ENCODE results near the gene DIPK1A.

DIPK1A gene

DNA sequence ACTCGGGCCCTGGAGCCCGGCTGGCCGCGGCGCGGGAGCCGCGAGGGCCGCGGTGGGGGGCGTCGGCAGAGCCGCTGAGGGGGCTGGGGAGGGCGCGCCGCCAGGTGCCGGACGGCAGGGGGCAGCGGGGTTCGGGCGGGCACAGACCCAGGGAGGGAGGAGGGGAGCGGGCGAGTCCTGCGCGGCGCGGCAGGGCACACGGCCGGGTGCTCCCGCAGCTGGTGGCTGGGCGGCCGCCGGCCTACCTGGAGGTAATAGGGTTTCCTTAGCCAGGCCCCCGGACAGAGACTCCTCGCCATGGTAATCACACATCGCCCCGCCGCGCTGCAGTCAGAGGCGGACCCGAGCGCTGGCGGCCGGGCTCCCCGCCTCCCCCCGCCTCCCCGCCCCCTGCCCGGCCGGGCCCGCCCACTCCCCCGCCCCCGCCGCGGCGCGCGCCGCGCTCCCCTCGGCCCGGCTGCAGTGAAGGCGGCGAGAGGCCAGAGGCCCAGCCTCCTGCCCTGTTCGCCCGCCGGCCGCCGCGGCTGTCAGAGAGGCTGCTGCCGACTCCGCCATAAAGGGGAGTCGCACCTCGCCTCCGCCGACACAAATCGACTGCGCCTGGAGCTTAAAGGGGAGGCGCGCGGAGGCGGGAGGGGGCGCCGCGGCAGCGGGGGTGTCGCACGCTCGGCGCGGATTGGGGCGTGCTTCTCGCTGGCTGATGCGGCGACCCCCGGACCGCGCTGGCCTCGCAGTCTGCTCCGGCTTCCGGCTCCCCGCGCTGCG is at the start of gene DIPK1A:
Gene DIPK1A, minus strand, starts transcription at position 332 of the 765 bp plus-strand sequence. Its CDS starts 33 bp downstream, at position 299.
- no peaks in the 10 kb centered on the region for H3K9me3 ChIP-seq (ENCODE audit: low read length)
- H3K4me1 ChIP-seq (ENCODE audit: insufficient read depth, low read length, severe bottlenecking), result peaks cover 78% of the 10 kb centered on the region
- peak within 1 kb of the TSS; percentile 95 for H3K4me2 ChIP-seq (ENCODE audit: low read length)
- no peaks in the 10 kb centered on the region for H3K9me2 ChIP-seq (ENCODE audit: low read depth, low read length)
- H3K79me2 ChIP-seq (ENCODE audit: insufficient read depth, low read length), result peaks cover 44% of the 10 kb centered on the region
- peak within 1 kb of the TSS; percentile 94 for H3K27ac ChIP-seq (ENCODE audit: low read depth, low read length, poor library complexity, severe bottlenecking)
- no peak for TF ChIP-seq EZH2 (IDR thresholded peaks at IDR 0.05; ENCODE audit: borderline replicate concordance, low read length)
- TF ChIP-seq, protein P1, sequence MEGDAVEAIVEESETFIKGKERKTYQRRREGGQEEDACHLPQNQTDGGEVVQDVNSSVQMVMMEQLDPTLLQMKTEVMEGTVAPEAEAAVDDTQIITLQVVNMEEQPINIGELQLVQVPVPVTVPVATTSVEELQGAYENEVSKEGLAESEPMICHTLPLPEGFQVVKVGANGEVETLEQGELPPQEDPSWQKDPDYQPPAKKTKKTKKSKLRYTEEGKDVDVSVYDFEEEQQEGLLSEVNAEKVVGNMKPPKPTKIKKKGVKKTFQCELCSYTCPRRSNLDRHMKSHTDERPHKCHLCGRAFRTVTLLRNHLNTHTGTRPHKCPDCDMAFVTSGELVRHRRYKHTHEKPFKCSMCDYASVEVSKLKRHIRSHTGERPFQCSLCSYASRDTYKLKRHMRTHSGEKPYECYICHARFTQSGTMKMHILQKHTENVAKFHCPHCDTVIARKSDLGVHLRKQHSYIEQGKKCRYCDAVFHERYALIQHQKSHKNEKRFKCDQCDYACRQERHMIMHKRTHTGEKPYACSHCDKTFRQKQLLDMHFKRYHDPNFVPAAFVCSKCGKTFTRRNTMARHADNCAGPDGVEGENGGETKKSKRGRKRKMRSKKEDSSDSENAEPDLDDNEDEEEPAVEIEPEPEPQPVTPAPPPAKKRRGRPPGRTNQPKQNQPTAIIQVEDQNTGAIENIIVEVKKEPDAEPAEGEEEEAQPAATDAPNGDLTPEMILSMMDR (IDR thresholded peaks at IDR 0.05; ENCODE audit: low read length), result no peak
- H3F3A ChIP-seq (ENCODE audit: insufficient read depth, low read length), result peaks cover 1% of the 10 kb centered on the region; the same call in 1 of the 2 replicates
- peak within 1 kb of the TSS; percentile 85 for H3K4me3 ChIP-seq (ENCODE audit: low read depth, low read length, poor library complexity, severe bottlenecking)
- no peak within 1 kb of the TSS for H2AFZ ChIP-seq (ENCODE audit: low read length)
- H3K27me3 ChIP-seq (ENCODE audit: insufficient read depth, low read length), result no peaks in the 10 kb centered on the region
- H3K36me3 ChIP-seq (ENCODE audit: insufficient read depth, low read length), result no peaks in the 10 kb centered on the region
- H4K20me1 ChIP-seq (ENCODE audit: insufficient read depth, low read length), result no peaks in the 10 kb centered on the region
- H3K9ac ChIP-seq (ENCODE audit: low read length), result peak within 1 kb of the TSS; percentile 95

DNA sequence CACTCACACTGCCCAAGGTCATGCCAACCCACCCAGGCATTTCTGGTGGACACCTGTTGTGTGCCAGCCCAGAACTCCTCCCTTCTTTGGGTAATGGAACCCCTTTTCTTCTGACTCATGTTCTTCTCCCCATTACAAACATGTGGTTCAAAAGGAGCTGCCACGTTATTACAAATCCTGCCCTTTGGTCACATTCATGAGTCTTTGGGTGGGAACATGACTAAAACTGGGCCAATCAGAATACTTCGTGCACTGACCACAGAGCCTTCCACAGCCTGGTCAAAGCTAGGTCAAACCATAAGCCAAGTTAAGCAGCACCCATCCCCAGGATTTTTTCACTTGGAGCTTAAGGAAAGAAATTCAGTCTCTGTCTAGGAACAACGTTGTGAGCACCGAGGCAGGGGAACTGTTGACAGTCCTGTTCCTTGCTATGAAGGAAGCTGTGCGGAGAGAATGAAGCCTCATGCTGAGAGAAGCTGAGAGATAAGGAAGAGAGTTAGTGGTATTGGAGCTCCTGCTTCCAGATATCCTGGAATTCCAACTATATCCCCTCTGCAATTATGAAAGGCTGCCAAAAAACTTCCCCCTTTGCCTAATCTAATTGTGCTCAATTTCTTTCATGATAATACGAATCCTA is 46.8 kb upstream of the DIPK1A start:
- Histone ChIP-seq H4K20me1 (ENCODE audit: insufficient read depth, low read length) (no peaks in the 10 kb centered on the region), H3K4me3 (ENCODE audit: low read depth, low read length, poor library complexity, severe bottlenecking) (no peak overlapping the region), H3K79me2 (ENCODE audit: insufficient read depth, low read length) (no peaks in the 10 kb centered on the region), H3K36me3 (ENCODE audit: insufficient read depth, low read length) (no peaks in the 10 kb centered on the region), H2AFZ (ENCODE audit: low read length) (no peak overlapping the region), H3K27me3 (ENCODE audit: insufficient read depth, low read length) (no peaks in the 10 kb centered on the region), H3K4me2 (ENCODE audit: low read length) (no peak overlapping the region), H3K9me3 (ENCODE audit: low read length) (no peaks in the 10 kb centered on the region), H3K27ac (ENCODE audit: low read depth, low read length, poor library complexity, severe bottlenecking) (no peak overlapping the region), H3K9me2 (ENCODE audit: low read depth, low read length) (no peaks in the 10 kb centered on the region), H3K4me1 (ENCODE audit: insufficient read depth, low read length, severe bottlenecking) (peaks cover 13% of the 10 kb centered on the region), H3K9ac (ENCODE audit: low read length) (no peak overlapping the region), H3F3A (ENCODE audit: insufficient read depth, low read length) (no peaks in the 10 kb centered on the region)
- no peak for TF ChIP-seq EZH2 (IDR thresholded peaks at IDR 0.05; ENCODE audit: borderline replicate concordance, low read length)
- TF ChIP-seq, protein P1 (IDR thresholded peaks at IDR 0.05; ENCODE audit: low read length), result no peak

DNA sequence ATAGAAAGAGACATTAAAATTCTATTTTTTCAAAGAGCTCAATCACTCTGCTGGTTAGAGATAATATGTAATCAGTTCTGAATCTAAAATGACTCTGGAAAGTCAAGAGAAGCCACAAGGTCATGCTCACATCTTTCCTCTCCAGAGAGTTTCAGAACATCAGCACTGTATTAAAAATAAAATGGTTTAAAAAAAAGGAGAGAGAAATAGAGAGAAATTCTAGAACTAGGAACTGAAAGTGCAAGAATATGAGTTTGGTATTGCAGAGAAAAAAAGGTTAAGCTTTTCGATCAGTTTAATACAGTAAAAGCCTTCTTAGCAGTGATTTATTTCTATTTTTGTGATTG is 44.0 kb upstream of the DIPK1A start:
- H3K27ac ChIP-seq (ENCODE audit: low read depth, low read length, poor library complexity, severe bottlenecking), result no peak overlapping the region
- H4K20me1 ChIP-seq (ENCODE audit: insufficient read depth, low read length), result no peaks in the 10 kb centered on the region
- H3F3A ChIP-seq (ENCODE audit: insufficient read depth, low read length), result no peaks in the 10 kb centered on the region
- H3K4me1 ChIP-seq (ENCODE audit: insufficient read depth, low read length, severe bottlenecking), result peaks cover 30% of the 10 kb centered on the region
- H3K27me3 ChIP-seq (ENCODE audit: insufficient read depth, low read length), result no peaks in the 10 kb centered on the region
- no peak overlapping the region for H3K4me2 ChIP-seq (ENCODE audit: low read length)
- H3K9me3 ChIP-seq (ENCODE audit: low read length), result no peaks in the 10 kb centered on the region
- H3K4me3 ChIP-seq (ENCODE audit: low read depth, low read length, poor library complexity, severe bottlenecking), result no peak overlapping the region
- no peaks in the 10 kb centered on the region for H3K36me3 ChIP-seq (ENCODE audit: insufficient read depth, low read length)
- TF ChIP-seq, protein P1 (IDR thresholded peaks at IDR 0.05; ENCODE audit: low read length), result no peak
- no peak for TF ChIP-seq EZH2 (IDR thresholded peaks at IDR 0.05; ENCODE audit: borderline replicate concordance, low read length)
- H3K9me2 ChIP-seq (ENCODE audit: low read depth, low read length), result no peaks in the 10 kb centered on the region
- no peak overlapping the region for H2AFZ ChIP-seq (ENCODE audit: low read length)
- H3K9ac ChIP-seq (ENCODE audit: low read length), result no peak overlapping the region
- no peaks in the 10 kb centered on the region for H3K79me2 ChIP-seq (ENCODE audit: insufficient read depth, low read length)
